ENCODE data around the gene KLK15.

DNA sequence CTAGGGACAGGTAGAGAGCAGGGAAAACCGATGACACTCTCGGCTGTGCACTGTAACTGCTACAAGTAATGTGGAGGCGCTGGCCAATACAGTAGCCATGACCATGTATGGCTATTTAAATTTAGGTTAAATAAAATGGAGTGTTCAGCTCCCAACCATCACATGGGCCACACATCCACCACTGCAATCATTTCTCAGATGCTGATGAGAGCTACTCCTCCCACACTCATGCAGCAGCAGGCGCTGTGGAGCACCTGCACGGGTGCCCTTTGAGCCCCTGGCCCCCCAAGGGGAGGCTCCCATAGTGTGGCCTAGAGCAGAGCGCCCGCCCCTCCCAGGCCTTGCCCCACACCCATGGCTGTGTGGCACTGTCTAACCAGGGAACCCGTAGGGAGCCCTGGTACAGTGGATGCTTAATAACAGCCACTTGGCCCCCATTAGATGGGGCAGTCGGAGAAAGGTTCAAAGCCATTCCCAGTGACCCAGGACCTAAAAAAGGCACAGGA, 37.2 kb downstream of the KLK15 start:
- TF ChIP-seq, protein P1, sequence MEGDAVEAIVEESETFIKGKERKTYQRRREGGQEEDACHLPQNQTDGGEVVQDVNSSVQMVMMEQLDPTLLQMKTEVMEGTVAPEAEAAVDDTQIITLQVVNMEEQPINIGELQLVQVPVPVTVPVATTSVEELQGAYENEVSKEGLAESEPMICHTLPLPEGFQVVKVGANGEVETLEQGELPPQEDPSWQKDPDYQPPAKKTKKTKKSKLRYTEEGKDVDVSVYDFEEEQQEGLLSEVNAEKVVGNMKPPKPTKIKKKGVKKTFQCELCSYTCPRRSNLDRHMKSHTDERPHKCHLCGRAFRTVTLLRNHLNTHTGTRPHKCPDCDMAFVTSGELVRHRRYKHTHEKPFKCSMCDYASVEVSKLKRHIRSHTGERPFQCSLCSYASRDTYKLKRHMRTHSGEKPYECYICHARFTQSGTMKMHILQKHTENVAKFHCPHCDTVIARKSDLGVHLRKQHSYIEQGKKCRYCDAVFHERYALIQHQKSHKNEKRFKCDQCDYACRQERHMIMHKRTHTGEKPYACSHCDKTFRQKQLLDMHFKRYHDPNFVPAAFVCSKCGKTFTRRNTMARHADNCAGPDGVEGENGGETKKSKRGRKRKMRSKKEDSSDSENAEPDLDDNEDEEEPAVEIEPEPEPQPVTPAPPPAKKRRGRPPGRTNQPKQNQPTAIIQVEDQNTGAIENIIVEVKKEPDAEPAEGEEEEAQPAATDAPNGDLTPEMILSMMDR (IDR thresholded peaks at IDR 0.05; ENCODE audit: control extremely low read depth in 1 of 3, insufficient read depth in 1 of 3, low read depth in 1 of 3, low read length in 3 of 3): peak; percentile 15 to 44 (median 33); a peak in 3 of 4 replicates
- TF ChIP-seq POU5F1 (IDR thresholded peaks at IDR 0.05; ENCODE audit: low read depth, low read length): no peak

Data from H1 (cell line).